NB4 (cell line): ENCODE data around the gene COTL1.

ENCODE experiments used
- MYC ChIP-seq: IDR thresholded peaks from 2 replicates; pipeline ENCODE4 v1.6.1; 2011; ENCODE audit warnings: low read depth, low read length
- POLR2A ChIP-seq: IDR thresholded peaks from 2 replicates; pipeline ENCODE4 v1.6.1; 2011; ENCODE audit warnings: mild to moderate bottlenecking; ENCODE audit not compliant: insufficient read length; ENCODE audit errors: extremely low read depth
- TF ChIP-seq, protein P1 (sequence below): IDR thresholded peaks from one replicate; pipeline ENCODE4 v1.5.1; 2012; ENCODE audit warnings: low read depth, low read length
- TF ChIP-seq, protein P2 (sequence below): IDR thresholded peaks from 2 replicates; pipeline ENCODE4 v1.6.1; 2011; ENCODE audit warnings: low read depth, low read length

DNA sequence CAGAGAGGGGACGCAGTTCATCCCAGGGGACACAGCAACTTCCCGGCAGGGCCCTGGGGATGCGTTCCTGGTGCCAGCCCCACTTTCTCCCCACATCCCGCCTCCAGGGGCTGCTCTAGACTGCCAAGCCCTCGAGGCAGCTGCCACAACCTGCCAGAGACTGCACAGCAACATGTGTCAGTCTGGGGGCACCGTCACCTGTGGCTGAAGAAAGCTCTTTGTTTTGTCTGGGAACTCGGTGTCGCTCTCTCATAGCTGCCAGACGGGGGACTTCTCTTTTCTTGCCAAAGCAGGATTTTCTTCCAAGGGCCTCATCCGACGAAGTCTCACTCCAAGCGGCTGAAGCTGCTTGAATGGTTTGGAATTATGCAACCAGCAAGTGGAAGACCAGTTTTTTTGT is 43.7 kb downstream of the COTL1 start:
- TF ChIP-seq, protein P1, sequence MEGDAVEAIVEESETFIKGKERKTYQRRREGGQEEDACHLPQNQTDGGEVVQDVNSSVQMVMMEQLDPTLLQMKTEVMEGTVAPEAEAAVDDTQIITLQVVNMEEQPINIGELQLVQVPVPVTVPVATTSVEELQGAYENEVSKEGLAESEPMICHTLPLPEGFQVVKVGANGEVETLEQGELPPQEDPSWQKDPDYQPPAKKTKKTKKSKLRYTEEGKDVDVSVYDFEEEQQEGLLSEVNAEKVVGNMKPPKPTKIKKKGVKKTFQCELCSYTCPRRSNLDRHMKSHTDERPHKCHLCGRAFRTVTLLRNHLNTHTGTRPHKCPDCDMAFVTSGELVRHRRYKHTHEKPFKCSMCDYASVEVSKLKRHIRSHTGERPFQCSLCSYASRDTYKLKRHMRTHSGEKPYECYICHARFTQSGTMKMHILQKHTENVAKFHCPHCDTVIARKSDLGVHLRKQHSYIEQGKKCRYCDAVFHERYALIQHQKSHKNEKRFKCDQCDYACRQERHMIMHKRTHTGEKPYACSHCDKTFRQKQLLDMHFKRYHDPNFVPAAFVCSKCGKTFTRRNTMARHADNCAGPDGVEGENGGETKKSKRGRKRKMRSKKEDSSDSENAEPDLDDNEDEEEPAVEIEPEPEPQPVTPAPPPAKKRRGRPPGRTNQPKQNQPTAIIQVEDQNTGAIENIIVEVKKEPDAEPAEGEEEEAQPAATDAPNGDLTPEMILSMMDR, result no peak
- no peak for TF ChIP-seq POLR2A
- TF ChIP-seq, protein P2, sequence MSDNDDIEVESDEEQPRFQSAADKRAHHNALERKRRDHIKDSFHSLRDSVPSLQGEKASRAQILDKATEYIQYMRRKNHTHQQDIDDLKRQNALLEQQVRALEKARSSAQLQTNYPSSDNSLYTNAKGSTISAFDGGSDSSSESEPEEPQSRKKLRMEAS, result no peak
- TF ChIP-seq MYC, result no peak
